HG03520 (cell line): ENCODE data around the gene LSM12.
A peak's percentile ranks its signal among the peaks of the same experiment; 100 is the strongest.
"Not testable (repeated sequence)": the region's sequence is repeated elsewhere in the genome, so short reads cannot be mapped to it uniquely, and the experiment has no call there.

Experiments used
- ATAC-seq: cut with Tn5 transposase; IDR thresholded peaks from one replicate; pipeline ENCODE4 v1.9.1; 2021; ENCODE audit warnings: mild to moderate bottlenecking, moderate library complexity; ENCODE audit not compliant: unreplicated experiment

LSM12 gene

GRCh38 chr17:44008205-44008909 lies 58.1 kb downstream of the LSM12 start:
- no peak for ATAC-seq

GRCh38 chr17:44007346-44008204 lies 58.9 kb downstream of the LSM12 start:
- ATAC-seq: peak; percentile 6

GRCh38 chr17:44006598-44007345 lies 59.7 kb downstream of the LSM12 start:
- peak; percentile 66 for ATAC-seq

- ATAC-seq: no peak
These were observed 60.2 kb downstream of the LSM12 start for GRCh38 chr17:44006272-44006597.

- no peak for ATAC-seq
These were observed 60.8 kb downstream of the LSM12 start for GRCh38 chr17:44005527-44006271.

- no peak for ATAC-seq
These were observed 61.5 kb downstream of the LSM12 start for GRCh38 chr17:44004761-44005526.

- no peak for ATAC-seq
These were observed 62.3 kb downstream of the LSM12 start, which contains the start of gene NAGS for GRCh38 chr17:44004077-44004760. NAGS (plus strand) TSS chr17:44004622; CDS start chr17:44004664, 42 bp downstream.

- ATAC-seq: no peak
These were observed 64.2 kb downstream of the LSM12 start for GRCh38 chr17:44002141-44002848.

GRCh38 chr17:44001461-44001920 lies 65.0 kb downstream of the LSM12 start:
- ATAC-seq: no peak

GRCh38 chr17:44000871-44001460 lies 65.5 kb downstream of the LSM12 start:
- ATAC-seq: no peak

GRCh38 chr17:44000141-44000860 lies 66.2 kb downstream of the LSM12 start:
- no peak for ATAC-seq

GRCh38 chr17:43999024-43999423 lies 67.4 kb downstream of the LSM12 start:
- ATAC-seq: no peak

- ATAC-seq: no peak
These were observed 67.9 kb downstream of the LSM12 start for GRCh38 chr17:43998552-43998951.

GRCh38 chr17:43997180-43997579 lies 69.3 kb downstream of the LSM12 start:
- ATAC-seq: not testable (repeated sequence)

GRCh38 chr17:43995150-43995471 lies 71.4 kb downstream of the LSM12 start:
- no peak for ATAC-seq

GRCh38 chr17:43994272-43995149 lies 72.0 kb downstream of the LSM12 start:
- ATAC-seq: no peak

GRCh38 chr17:43992641-43993040 lies 73.8 kb downstream of the LSM12 start:
- ATAC-seq: no peak
